Measurements from ENCODE around the gene UBE2N.
"Not testable (repeated sequence)": the region's sequence is repeated elsewhere in the genome, so short reads cannot be mapped to it uniquely, and the experiment has no call there.

UBE2N gene

GRCh38 chr12:93411060-93411459 lies 30.7 kb downstream of the UBE2N start:
- not testable (repeated sequence) for DNase-seq (ENCODE audit: low spot score)

GRCh38 chr12:93409343-93410187 lies 32.2 kb downstream of the UBE2N start:
- not testable (repeated sequence) for DNase-seq (ENCODE audit: low spot score)

GRCh38 chr12:93408813-93409212 lies 32.9 kb downstream of the UBE2N start:
- DNase-seq (ENCODE audit: low spot score), result no peak

DNA sequence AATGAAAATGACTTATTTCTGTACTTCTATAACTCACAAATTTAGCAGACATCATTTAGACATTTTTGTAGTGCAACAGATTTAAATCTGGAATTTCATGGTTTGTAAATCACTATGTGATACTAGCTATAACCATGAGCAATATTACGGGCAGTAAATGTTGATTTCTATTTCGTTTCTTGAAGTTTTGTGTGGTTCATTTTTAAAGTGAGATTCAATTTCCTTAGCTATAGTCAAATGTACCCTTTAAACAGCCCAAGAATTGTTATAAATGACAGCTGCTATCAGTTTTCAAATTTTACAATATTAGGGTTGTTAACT lies 33.8 kb downstream of the UBE2N start:
- DNase-seq (ENCODE audit: low spot score), result no peak

DNA sequence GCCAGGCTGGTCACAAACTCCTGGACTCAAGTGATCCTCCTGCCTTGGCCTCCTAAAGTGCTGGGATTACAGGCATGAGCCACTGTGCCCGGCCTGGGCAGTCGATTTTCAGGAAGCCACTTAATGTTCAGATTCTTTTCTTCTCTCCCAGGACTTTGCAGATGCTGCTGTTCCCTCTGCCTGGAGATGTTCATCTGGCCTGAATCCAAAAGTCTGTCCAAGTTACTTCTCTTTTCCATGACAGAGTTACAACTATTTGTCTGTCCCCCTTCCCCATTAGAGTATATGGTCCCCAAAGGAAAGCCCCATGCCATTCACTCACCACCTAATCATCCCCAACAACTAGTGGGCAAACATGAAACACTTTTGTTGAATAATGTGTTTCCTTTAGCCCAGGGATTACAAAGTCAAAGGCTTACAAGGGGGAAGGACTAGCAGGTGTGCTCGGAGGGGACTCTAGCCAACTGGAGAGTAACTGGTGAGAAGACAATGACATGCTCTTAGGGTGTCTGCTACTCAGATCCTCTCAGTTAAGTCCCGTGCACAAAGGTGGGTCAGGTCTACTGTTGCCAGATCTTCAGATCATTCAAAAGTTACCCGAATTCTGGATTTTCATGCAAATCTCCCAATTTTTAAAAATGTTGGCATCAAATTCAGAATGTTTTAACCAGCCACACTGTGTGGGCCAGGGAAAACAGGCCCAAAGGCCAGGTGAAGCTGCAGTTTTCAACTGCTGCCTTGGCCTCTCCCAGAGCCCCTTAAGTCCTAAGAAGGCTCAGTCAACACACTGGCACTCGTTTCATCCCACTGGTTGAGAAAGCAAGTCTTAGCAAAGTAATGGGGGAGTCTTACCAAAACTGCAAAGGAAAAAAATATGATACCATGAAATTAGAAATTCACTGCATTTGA lies 34.4 kb downstream of the UBE2N start:
- no peak for DNase-seq (ENCODE audit: low spot score)

DNA sequence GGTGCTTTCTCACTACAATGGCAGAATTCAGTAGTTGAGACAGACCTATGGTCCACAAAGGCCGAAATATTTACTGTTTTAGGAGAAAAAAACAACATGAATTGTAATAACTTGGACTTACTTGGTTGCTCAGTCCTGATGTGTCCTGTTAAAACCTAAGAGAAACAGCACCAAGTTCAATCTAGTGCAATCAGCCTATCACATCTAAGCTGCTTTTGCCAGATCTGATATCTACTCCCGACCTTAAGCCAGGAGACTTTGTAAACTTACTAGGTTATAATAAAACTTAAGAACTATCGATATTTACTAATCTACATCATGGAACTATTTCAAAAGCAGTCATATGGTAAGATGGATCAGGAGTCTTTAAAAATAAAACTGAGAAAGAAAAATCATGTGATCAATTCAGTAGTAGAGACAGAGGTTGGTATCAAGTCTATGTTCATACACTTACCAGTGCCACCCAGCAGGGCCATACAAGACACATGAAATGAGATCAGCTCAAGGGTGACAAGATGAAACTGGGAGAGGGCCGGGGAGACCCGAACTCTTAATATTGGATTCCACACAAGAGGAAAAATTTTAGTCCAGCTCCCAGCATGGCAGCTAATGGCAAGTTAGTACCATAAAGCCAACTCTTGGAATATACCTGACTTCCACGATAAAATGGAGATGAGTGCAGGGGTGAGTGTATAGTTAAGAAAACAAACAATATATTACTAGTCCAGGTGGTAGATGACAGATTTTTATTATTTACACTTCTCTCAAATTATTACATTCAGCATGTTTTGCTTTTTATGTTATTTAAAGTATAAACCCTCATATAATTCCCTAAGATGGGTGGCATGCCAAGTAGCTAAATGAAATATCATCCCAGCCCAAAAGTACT lies 36.5 kb downstream of the UBE2N start:
- no peak for DNase-seq (ENCODE audit: low spot score)

DNA sequence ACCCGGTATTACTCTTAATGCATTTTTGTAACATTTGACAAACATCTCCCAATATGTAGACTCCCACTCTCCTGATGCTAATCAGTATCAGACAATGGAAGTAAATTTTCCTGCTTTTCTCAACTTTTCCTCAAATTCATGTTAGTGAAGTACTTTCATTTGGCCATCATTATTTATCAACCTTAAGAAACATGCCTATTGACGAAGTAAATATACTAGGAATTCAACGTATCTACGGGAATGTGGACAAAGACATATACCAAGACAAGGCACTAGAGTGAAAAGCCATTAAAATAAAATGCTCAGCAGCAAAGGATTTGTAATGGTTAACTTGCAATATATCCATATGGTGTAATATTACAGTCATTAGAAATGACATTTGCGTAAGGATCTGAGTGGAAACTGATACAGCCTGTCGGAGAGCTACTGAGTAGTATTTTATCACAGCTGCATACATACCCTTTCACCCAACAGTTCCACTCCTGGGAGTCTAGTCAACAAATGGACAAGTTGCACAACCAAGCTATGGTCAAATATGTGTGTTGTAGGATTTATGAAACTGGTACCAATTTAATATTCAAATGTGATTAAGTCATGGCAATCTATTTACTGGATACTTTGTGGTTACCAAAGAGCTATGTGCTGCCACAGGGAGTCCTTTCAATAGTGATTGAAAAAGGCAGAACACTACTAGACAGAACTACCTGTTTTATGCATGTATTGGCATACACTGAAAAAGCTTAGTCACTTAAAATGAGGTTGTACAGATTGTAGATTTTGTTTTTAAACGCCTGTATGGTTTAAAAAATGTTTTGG lies 37.6 kb downstream of the UBE2N start:
- DNase-seq (ENCODE audit: low spot score), result no peak

- DNase-seq (ENCODE audit: low spot score), result no peak
Measured at GRCh38 chr12:93402333-93403311, 39.1 kb downstream of the UBE2N start.

- not testable (repeated sequence) for DNase-seq (ENCODE audit: low spot score)
Measured at GRCh38 chr12:93399183-93399863, 42.4 kb downstream of the UBE2N start.

DNA sequence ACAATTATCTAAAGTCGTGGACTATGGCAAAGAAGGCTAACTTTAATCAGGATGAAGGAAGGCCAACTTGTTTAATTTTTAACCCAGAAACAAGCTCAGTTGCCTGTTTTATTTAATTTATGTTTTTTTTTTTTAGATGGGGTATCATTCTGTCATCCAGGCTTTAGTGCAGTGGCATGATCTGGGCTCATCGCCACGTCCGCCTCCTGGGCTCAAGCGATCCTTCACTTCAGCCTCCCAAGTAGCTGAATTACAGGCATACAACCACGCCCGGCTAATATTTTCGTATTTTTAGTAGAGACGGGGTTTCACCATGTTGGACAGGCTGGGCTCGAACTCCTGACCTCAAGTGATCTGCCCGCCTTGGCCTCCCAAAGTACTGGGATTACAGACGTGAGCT lies 44.3 kb downstream of the UBE2N start:
- no peak for DNase-seq (ENCODE audit: low spot score)

DNA sequence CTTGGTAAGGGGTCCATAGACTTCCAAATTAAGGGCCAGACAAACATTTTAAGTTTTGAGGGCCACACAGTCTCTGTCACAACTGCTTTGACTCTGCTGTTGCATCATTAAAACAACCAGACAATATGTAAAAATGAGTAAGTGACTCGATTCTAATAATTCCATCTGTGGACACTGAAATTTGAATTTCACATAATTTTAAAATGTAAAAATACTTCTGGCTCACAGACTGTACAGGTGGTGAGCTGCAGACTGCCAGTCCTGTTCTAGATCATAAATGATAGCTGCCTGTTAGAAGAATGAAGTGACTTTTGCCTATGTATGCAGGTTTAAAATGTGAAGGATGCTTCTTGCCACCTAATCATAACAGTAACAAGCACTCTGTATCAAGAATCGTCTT lies 48.3 kb downstream of the UBE2N start:
- no peak for DNase-seq (ENCODE audit: low spot score)

- DNase-seq (ENCODE audit: low spot score), result no peak
Measured at GRCh38 chr12:93390549-93391297, 51.0 kb downstream of the UBE2N start.

GRCh38 chr12:93390031-93390430 lies 51.7 kb downstream of the UBE2N start:
- DNase-seq (ENCODE audit: low spot score), result no peak

DNA sequence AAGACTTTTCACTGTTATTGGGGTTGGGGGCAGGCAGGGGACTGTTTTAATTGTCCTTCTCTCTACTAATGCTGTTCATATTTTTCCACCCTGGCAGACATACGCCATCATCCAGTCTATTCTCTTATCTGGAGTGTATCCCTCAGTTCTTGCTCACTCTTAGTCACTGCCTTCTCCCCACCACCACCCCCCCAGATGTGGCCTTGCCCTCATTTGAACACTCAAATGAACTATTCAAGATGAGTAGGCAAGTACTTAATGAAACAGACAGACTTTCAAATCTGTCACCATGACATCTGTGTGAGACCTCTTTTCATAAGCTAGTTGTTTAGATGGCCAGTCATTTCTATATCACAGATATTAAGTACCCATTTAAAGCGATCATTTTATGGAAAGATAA lies 54.0 kb downstream of the UBE2N start:
- no peak for DNase-seq (ENCODE audit: low spot score)

GRCh38 chr12:93381976-93382437 lies 59.7 kb downstream of the UBE2N start:
- DNase-seq (ENCODE audit: low spot score), result not testable (repeated sequence)

DNA sequence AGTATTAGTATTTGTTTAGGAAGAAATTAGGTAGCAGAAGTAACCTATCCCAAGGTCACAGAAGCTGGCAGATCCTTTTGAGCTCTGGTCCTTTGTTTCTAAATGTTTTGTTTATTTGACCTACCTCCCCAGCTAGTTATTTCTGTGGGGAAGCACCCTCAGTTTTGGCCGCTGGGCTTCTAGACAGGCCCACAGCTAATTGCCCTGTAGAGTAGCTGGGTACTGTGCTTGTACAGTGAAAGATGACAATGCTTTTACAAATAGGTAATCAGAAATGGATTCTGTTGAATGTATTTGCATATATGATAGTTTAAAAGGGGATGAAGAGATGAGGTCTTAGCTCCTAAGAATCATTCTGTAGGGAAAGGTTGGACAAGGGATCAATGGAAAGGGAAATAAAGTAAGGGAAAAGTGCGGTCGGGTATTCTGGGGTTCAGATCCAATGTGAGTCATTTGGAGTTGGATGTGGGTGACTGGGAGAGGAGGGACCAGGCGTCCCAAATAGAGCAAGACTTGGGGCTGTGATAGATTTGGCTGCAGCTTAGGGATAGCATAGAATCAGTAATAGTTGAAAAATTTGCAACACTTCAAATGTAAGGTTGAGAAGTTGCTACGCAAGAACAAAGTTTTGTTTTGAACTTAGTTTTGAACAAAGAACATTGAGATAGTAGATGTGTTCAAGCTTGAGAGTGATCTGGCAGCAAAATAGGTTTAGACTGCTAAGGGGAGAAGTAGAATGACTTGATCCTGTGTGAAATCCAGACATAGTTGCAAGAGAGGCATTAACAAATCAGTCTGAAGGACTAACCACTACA lies 60.4 kb downstream of the UBE2N start:
- no peak for DNase-seq (ENCODE audit: low spot score)

GRCh38 chr12:93380480-93381121 lies 61.1 kb downstream of the UBE2N start:
- DNase-seq (ENCODE audit: low spot score), result no peak
